Rectal smooth muscle tissue (tissue), 1 donor: ENCODE measurements around the gene NEAT1.
A peak's percentile ranks its signal among the peaks of the same experiment; 100 is the strongest.
"Not testable (repeated sequence)": the region's sequence is repeated elsewhere in the genome, so short reads cannot be mapped to it uniquely, and the experiment has no call there.

ENCODE experiments used
- H3K27ac ChIP-seq: one replicate; pipeline ENCODE4 v1.7.0; 2013; ENCODE audit warnings: low read depth, low read length, inconsistent platforms
- H3K27me3 ChIP-seq: one replicate; pipeline ENCODE4 v1.7.0; 2013; ENCODE audit warnings: low read length; ENCODE audit not compliant: control insufficient read depth, insufficient read depth
- H3K36me3 ChIP-seq: one replicate; pipeline ENCODE4 v1.7.0; 2013; ENCODE audit warnings: low read length; ENCODE audit not compliant: control insufficient read depth, insufficient read depth
- H3K4me1 ChIP-seq: one replicate; pipeline ENCODE4 v1.7.0; 2013; ENCODE audit warnings: low read length; ENCODE audit not compliant: control insufficient read depth, insufficient read depth
- H3K4me3 ChIP-seq: one replicate; pipeline ENCODE4 v1.7.0; 2013; ENCODE audit warnings: low read length
- H3K9ac ChIP-seq: one replicate; pipeline ENCODE4 v1.7.0; 2013; ENCODE audit warnings: low read length

The NEAT1 gene

DNA sequence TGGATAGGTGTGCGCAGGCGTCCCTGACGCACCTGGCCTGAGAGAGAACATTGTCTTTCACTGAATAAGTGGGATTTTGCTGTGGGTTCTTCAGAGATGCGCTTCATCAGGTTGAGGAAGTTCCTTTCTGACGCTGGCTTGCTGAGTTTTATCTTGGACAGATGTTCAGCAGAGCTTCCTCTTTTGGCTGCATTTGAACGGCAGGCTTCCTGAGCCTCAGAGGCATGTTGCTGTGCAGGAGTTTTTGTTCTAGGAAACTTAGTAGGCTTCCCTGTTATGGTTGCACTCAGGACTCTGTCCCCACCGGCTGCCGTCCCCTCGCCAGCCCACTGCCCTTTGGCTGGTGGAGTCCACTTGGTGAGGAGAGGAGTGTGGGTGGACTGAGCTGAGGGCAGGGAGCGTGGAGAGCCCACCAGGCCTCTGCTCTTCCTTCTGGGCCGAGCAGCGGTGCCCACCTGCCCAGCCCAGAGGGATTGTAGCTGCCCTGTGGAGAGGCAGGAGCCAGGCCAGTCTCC lies 18.9 kb upstream of the NEAT1 start:
- Histone ChIP-seq H3K27ac (peak overlapping the region; percentile 52), H3K4me3 (no peak overlapping the region), H3K9ac (no peak overlapping the region), H3K36me3 (peaks cover 15% of the 10 kb centered on the region), H3K4me1 (no peaks in the 10 kb centered on the region), H3K27me3 (no peaks in the 10 kb centered on the region)

DNA sequence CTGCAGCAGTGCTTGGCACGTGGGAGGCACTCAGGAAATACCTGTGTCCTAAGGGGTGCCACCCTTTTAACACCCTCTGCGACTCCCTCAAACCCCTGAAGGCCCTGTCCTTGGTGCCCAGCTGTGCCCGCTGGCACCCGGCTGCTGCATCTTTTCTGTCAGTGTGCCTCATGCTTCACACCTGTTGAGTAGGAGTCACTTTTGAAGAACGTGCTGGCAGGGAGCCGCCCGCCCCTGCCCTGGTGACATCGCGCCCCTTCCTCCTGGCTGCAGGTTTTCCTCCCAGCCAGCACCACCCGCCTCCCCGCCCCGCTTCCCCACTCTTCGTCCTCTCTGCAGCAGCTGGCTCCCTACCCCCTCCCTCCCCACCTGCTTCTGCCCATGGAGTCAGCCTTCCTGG lies 18.4 kb upstream of the NEAT1 start:
- H3K4me1 ChIP-seq = no peaks in the 10 kb centered on the region
- H3K36me3 ChIP-seq = peaks cover 16% of the 10 kb centered on the region
- no peak overlapping the region for H3K9ac ChIP-seq
- H3K4me3 ChIP-seq = no peak overlapping the region
- no peaks in the 10 kb centered on the region for H3K27me3 ChIP-seq
- peak overlapping the region; percentile 52 for H3K27ac ChIP-seq

DNA sequence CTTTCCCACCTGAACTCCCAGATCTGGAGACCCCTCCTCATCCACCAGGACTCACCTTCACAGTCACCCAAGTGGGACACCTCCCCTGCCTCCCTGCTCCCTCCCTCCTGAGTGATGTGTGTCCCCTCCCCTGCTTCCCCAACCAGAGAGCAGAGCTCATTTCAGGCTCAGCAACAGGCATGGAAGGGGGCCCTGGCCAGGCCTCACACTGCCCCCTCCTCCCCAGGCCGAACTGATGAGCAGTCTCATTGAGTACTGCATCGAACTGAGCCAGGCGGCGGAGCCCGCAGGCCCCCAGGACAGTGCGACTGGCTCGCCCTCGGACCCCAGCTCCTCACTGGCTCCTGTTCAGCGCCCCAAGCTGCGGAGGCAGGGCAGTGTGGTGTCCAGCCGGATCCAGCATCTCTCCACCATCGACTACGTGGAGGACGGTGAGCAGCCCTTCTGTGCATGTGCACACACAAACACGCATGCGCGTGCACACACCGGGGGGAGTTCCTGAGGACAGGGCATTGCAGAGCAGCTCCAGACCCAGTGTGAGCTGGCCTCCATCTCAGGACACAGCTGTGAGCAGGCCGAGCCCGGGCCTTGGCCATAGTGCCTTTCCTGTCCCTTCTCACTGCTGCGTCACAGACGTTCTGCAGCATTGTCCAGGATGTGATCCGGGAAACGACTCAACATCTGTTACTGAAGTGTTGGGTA lies 17.8 kb upstream of the NEAT1 start:
- Histone ChIP-seq H3K27me3 (no peaks in the 10 kb centered on the region), H3K4me3 (no peak overlapping the region), H3K4me1 (no peaks in the 10 kb centered on the region), H3K27ac (no peak overlapping the region), H3K9ac (no peak overlapping the region), H3K36me3 (peaks cover 13% of the 10 kb centered on the region)

DNA sequence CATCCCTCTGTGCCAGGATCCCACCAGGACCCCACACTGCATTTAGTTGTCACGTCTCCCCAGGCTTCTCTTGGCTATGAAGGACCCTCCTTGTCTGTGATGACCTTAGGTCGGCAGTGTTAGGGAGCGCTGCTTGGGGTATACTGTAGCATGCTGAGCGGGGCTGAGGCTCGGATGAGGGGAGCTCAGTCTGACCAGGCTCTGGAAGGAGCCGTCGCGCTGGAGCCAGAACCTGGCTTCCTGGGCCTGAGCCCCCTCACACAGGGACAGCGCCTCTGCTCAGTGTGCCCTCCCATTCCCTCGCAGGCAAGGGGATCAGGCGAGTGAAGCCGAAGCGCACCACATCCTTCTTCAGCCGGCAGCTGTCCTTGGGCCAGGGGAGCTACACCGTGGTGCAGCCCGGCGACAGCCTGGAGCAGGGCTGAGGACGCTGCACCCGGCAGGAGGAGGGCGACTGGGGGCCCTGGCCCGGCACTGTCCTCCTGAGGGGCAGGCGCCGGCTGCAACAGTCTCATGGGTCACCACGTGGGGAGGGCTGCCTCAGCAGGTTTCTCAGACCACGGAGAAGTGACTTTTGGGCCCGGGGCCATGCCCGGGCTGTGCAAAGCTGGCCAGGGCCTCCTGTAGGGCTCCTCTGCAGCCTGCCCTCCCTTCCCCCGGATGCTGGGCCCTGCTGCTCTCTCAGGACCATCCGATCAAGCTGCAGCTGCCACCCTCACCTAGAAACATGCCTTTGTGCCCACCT lies 11.5 kb upstream of the NEAT1 start:
- H3K9ac ChIP-seq = no peak overlapping the region
- H3K27ac ChIP-seq = no peak overlapping the region
- H3K4me1 ChIP-seq = peaks cover 3% of the 10 kb centered on the region
- no peaks in the 10 kb centered on the region for H3K27me3 ChIP-seq
- H3K4me3 ChIP-seq = no peak overlapping the region
- peaks cover 7% of the 10 kb centered on the region for H3K36me3 ChIP-seq

DNA sequence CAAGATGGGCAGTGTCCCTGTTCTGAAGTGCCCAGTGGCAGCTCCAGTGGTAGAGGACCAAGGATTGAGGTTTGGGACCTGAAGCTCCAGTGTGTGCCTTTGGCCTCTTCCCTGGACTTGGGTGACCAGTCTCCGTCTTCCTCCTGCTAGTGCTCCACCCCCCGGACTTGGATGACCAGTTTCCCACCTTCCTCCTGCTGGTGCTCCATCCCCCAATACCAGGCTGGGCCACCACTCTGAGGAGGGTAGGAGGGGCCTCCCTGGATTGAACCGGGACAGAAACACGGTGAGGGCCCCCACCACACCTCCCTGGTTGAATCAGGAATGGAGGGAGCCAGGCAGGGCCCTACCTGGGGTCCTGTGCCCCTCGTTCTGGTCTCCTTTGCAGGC lies 10.9 kb upstream of the NEAT1 start:
- H3K27ac ChIP-seq = no peak overlapping the region
- H3K36me3 ChIP-seq = peaks cover 7% of the 10 kb centered on the region

DNA sequence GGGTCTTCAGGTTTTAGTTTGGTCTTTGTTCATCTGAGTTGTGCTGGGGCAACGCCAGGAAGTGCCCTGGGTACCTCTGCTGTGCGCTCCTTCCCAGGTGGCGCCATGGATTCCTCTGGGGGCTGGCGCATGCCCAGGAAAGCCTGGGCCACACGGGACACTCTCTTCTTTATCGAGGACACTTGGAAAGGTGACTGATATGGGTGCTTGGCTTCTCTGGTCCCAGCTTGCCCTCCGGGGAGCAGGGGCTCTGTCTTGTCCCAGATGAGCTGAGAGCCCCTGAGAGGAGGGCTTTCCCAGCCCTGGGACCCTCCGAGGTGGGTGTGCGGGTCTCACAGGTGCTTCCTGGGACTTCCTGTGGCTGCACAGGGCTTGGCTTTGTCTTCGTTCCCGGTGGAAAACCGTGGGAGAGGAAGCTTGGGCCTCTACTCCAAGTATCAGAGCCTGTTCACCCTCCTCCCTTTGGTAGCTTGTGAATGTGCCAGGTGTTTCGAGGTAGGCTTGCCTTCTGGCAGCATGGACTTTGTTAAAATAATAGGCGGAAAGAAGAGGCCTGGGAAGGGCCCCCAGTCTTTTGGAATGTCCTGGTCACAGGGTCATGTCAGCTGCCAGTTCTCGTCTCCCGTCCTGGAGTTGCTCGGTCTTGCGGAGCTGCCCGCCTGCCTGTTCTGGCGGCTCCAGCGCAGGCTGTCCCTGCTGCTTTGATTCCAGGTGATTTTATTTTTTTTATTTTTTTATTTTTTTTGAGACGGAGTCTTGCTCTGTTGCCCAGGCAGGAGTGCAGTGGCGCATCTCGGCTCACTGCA lies 10.1 kb upstream of the NEAT1 start:
- no peak overlapping the region for H3K9ac ChIP-seq
- H3K27me3 ChIP-seq = no peaks in the 10 kb centered on the region
- H3K4me3 ChIP-seq = no peak overlapping the region
- peaks cover 16% of the 10 kb centered on the region for H3K4me1 ChIP-seq
- no peak overlapping the region for H3K27ac ChIP-seq
- peaks cover 7% of the 10 kb centered on the region for H3K36me3 ChIP-seq

More for the DNA sequence above, 10.9 kb upstream of the NEAT1 start:
- peaks cover 8% of the 10 kb centered on the region for H3K4me1 ChIP-seq
- no peak overlapping the region for H3K9ac ChIP-seq
- H3K27me3 ChIP-seq = no peaks in the 10 kb centered on the region
- H3K4me3 ChIP-seq = no peak overlapping the region

DNA sequence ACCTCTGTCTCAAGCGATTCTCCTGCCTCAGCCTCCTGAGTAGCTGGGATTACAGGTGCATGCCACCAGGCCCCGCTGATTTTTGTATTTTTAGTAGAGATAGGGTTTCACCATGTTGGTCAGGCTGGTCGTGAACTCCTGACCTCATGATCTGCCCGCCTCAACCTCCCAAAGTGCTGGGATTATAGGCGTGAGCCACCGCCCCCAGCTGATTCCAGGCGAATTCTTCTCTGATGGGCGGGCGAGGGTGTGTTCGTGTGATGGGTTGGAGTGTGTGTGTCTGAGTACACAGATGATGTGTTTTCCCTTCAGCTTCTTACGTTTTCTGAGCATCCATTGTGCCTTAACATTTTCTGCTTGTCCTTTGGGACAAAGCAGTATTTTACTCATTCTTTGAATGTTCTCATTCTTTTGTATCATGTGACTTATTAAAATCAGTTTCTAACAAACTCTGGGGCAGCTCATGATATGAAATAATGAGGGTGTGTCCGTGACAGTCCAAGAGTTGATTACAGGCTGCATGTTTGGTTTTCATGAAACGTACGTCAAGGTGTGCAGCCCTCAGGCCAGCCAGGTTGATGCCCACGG lies 9.4 kb upstream of the NEAT1 start:
- H3K27ac ChIP-seq, H3K9ac ChIP-seq, H3K4me3 ChIP-seq, H3K36me3 ChIP-seq, H3K27me3 ChIP-seq: not testable (repeated sequence)
- peaks cover 23% of the 10 kb centered on the region for H3K4me1 ChIP-seq

DNA sequence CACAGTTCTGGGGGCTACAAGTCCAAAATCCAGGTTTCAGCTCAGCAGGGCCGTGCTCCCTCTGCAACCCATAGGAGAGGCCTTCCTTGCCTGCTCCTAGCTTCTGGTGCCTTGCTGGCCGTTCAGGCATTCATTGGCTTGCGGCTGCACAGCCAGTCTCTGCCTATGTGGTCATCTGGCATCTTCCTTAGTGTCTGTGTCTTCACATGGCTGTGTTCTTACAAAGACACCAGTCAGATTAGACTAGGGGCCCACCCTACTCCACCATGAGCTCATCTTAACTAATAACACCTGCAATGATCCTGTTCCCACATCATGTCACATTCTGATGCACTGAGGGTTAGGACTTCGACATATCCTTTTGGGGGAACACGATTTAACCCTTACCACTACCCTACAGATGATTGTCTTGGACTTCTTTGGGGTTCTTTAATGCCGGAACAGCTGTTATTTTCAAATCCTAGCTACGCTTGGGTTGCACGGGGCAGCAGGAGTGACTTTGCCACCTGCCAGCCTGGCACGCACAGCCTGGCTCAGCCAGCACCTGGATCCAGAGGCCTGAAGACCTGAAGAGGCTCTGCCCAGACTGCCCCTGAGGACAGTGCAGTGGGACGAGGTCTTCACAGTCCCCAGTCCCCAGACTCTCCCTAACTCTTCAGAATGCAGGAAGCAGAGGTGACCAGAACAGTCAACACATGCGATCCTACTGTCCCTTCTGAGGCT lies 7.7 kb upstream of the NEAT1 start:
- no peaks in the 10 kb centered on the region for H3K27me3 ChIP-seq

DNA sequence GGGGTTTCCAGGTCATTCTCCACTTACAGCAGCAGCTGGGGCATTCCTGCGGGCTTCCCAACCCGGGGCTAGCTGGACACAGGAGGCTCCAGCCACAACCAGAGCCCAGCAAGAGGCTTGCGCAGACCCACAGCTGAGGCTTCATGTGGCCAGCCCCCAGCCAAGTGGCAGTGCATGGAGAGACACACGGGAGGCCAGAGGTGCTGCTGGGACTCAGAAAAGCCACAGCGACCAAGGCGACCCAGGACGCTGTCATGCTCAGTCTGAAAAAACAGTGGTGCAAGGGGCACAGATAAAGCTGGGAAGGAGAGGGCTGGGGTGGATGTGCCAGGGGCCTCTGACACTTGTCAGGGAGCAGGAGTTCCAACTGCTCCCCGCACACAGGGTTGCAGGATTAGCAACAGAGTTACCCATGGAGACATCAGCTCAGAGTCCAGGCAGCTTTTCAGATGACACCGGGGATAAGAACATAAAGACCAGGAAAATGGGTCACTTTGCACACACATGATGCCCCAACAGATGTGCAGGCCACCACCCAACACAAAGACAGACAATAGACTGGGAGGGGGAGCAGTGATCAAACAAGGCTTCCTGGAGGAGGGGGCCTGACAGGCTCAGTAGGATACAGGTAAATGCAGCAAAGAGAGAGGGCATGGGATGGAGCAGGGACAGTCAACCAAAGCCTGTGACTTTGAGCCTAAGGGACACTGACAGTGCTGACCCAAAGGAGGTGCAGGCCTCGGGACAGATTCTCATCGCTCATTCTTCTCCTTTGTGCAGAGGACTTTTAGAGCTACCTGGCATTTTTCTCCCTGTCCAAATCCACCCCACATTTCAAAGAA lies 6.9 kb upstream of the NEAT1 start:
- H3K4me1 ChIP-seq = peaks cover 46% of the 10 kb centered on the region
- no peak overlapping the region for H3K9ac ChIP-seq
- no peaks in the 10 kb centered on the region for H3K27me3 ChIP-seq
- peaks cover 2% of the 10 kb centered on the region for H3K36me3 ChIP-seq
- H3K27ac ChIP-seq = no peak overlapping the region
- peak overlapping the region; percentile 43 for H3K4me3 ChIP-seq

More for the DNA sequence above, 7.7 kb upstream of the NEAT1 start:
- peaks cover 2% of the 10 kb centered on the region for H3K36me3 ChIP-seq
- no peak overlapping the region for H3K9ac ChIP-seq
- peaks cover 39% of the 10 kb centered on the region for H3K4me1 ChIP-seq
- H3K4me3 ChIP-seq = no peak overlapping the region
- H3K27ac ChIP-seq = no peak overlapping the region

DNA sequence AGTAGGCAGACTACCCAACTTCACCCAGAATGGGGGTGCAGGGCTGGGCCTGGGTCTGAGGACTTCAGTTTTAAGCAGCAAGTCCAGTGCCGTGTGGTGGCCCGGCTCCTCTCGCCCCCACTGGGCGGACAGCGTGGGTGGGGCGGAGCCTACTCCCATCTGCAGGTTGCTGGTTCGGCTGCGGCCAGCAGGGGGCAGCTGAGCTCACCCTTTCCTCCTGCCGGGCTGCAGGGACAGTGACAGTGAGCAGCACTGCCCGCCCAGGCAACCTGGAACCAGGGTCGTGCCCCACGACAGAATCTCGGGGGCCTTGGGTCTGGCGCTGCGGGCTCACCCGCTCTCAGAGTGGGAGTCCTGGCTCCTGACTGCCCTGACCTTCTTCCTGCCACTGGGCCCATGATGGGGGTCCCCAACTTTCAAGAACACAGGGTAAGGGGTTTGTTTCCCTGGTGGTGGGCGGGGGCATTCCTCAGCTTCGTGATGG lies 6.2 kb upstream of the NEAT1 start:
- Histone ChIP-seq H3K9ac (peak overlapping the region; percentile 74), H3K27me3 (no peaks in the 10 kb centered on the region), H3K4me1 (peaks cover 52% of the 10 kb centered on the region), H3K36me3 (peaks cover 2% of the 10 kb centered on the region), H3K4me3 (peak overlapping the region; percentile 64), H3K27ac (peak overlapping the region; percentile 100)
